Ishikawa (cell line): Measurements from ENCODE around the gene PRSS2.

Experiments used
- CEBPB ChIP-seq: IDR thresholded peaks from 2 replicates; pipeline ENCODE4 v1.6.1; 2012
- CREB1 ChIP-seq: IDR thresholded peaks from 2 replicates; pipeline ENCODE4 v1.6.1; 2012; ENCODE audit warnings: low read depth
- EGR1 ChIP-seq: IDR thresholded peaks from 2 replicates; pipeline ENCODE4 v1.6.1; 2012
- EP300 ChIP-seq: IDR thresholded peaks from 2 replicates; pipeline ENCODE4 v1.6.1; 2012; ENCODE audit warnings: borderline replicate concordance
- FOXM1 ChIP-seq: IDR thresholded peaks from 2 replicates; pipeline ENCODE4 v1.6.1; 2012; ENCODE audit warnings: low read depth, borderline replicate concordance
- NFIC ChIP-seq: IDR thresholded peaks from 2 replicates; pipeline ENCODE4 v1.6.1; 2012
- RAD21 ChIP-seq: IDR thresholded peaks from 2 replicates; pipeline ENCODE4 v1.6.1; 2012; ENCODE audit warnings: low read depth
- REST ChIP-seq: IDR thresholded peaks from 2 replicates; pipeline ENCODE4 v1.6.1; 2012; ENCODE audit warnings: low read depth, mild to moderate bottlenecking
- TAF1 ChIP-seq: IDR thresholded peaks from 2 replicates; pipeline ENCODE4 v1.6.1; 2012; ENCODE audit warnings: low read depth, mild to moderate bottlenecking
- TCF12 ChIP-seq: IDR thresholded peaks from 2 replicates; pipeline ENCODE4 v1.6.1; 2012; ENCODE audit warnings: low read depth
- TEAD4 ChIP-seq: IDR thresholded peaks from 2 replicates; pipeline ENCODE4 v1.6.1; 2012
- USF1 ChIP-seq: IDR thresholded peaks from 2 replicates; pipeline ENCODE4 v1.6.1; 2012
- YY1 ChIP-seq: IDR thresholded peaks from 2 replicates; pipeline ENCODE4 v1.6.1; 2012; ENCODE audit warnings: low read depth
- ZBTB7A ChIP-seq: IDR thresholded peaks from 2 replicates; pipeline ENCODE4 v1.6.1; 2012; ENCODE audit warnings: low read depth
- TF ChIP-seq, protein P1 (sequence below): IDR thresholded peaks from 2 replicates; pipeline ENCODE4 v1.6.1; 2012

PRSS2 gene

GRCh38 chr7:142799437-142799835 lies 28.7 kb downstream of the PRSS2 start:
- no peak for TF ChIP-seq EP300
- TF ChIP-seq ZBTB7A, result no peak
- no peak for TF ChIP-seq TEAD4
- no peak for TF ChIP-seq YY1
- no peak for TF ChIP-seq REST
- no peak for TF ChIP-seq TCF12
- TF ChIP-seq FOXM1, result no peak
- no peak for TF ChIP-seq RAD21
- TF ChIP-seq TAF1, result no peak
- TF ChIP-seq EGR1, result no peak
- TF ChIP-seq, protein P1, sequence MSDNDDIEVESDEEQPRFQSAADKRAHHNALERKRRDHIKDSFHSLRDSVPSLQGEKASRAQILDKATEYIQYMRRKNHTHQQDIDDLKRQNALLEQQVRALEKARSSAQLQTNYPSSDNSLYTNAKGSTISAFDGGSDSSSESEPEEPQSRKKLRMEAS, result no peak
- TF ChIP-seq CEBPB, result no peak
- TF ChIP-seq NFIC, result no peak
- TF ChIP-seq CREB1, result no peak

GRCh38 chr7:142800088-142800487 lies 29.3 kb downstream of the PRSS2 start:
- TF ChIP-seq CEBPB, result no peak
- no peak for TF ChIP-seq USF1
- TF ChIP-seq TCF12, result no peak
- TF ChIP-seq TAF1, result no peak
- no peak for TF ChIP-seq YY1
- TF ChIP-seq, protein P1, result no peak
- TF ChIP-seq EP300, result no peak
- no peak for TF ChIP-seq NFIC
- TF ChIP-seq RAD21, result no peak
- no peak for TF ChIP-seq CREB1
- TF ChIP-seq TEAD4, result no peak
- no peak for TF ChIP-seq EGR1
- no peak for TF ChIP-seq FOXM1
- TF ChIP-seq REST, result no peak
- no peak for TF ChIP-seq ZBTB7A

GRCh38 chr7:142800699-142801260 lies 30.0 kb downstream of the PRSS2 start:
- TF ChIP-seq EP300, result no peak

- TF ChIP-seq REST (no peak), YY1 (no peak), CEBPB (no peak), TCF12 (no peak)
Measured at GRCh38 chr7:142801601-142802295, 31.0 kb downstream of the PRSS2 start.

- TF ChIP-seq TCF12 (no peak), TAF1 (no peak), YY1 (no peak), TEAD4 (no peak), FOXM1 (no peak), EGR1 (no peak), USF1 (no peak), EP300 (no peak), CREB1 (no peak), CEBPB (no peak), ZBTB7A (no peak), NFIC (no peak), REST (no peak), RAD21 (no peak)
- TF ChIP-seq, protein P1, result no peak
Measured at GRCh38 chr7:142802301-142802700, 31.5 kb downstream of the PRSS2 start.
